IMR-90 (cell line): ENCODE measurements around the gene ZNF541. TPM values are rescaled to one million over a fixed set of nuclear protein-coding genes. Genes with fewer than 3 reads are reported as not detected.

Experiments used
- ATAC-seq: fragments of 200-7000 bp; cut with Tn5 transposase; 2 replicates; pipeline ENCODE4 v1.9.1; 2020; ENCODE audit warnings: low read depth, mild to moderate bottlenecking, moderate library complexity
- BruUV-seq: library from RNA; stranded (reverse); fragments of 400-500 nt; replicated peaks from 2 replicates; lab custom pipeline; 2021; lab: Mats Ljungman, UMichigan
- CTCF ChIA-PET: fragments of 300-600 bp; formaldehyde crosslinking; extraction: SDS; loops from one replicate; lab custom pipeline; 2021; ENCODE audit warnings: antibody characterized with exemption; lab: Yijun Ruan, JAX
- POLR2A ChIA-PET: fragments of 300-600 bp; sonication (Branson Sonifier 250); formaldehyde crosslinking; loops from one replicate; lab custom pipeline; 2022; ENCODE audit warnings: antibody characterized with exemption; ENCODE audit not compliant: unreplicated experiment; lab: Charles Lee
- DNase-seq: peaks from one replicate; pipeline ENCODE4 v3.0.0; 2013
- H2AFZ ChIP-seq: replicated peaks from 2 replicates; pipeline ENCODE3; 2013; ENCODE audit warnings: low read length, mild to moderate bottlenecking; ENCODE audit not compliant: poor library complexity
- H2AK5ac ChIP-seq: 2 replicates; pipeline ENCODE4 v1.6.1; 2013; ENCODE audit warnings: low read depth, low read length, inconsistent platforms
- H2AK9ac ChIP-seq: replicated peaks from 2 replicates; pipeline ENCODE3; 2013; ENCODE audit warnings: mild to moderate bottlenecking, low read depth, low read length, moderate library complexity; ENCODE audit not compliant: poor library complexity
- H2BK120ac ChIP-seq: 2 replicates; pipeline ENCODE4 v1.6.1; 2013; ENCODE audit warnings: low read depth, low read length, inconsistent platforms
- H2BK15ac ChIP-seq: 3 replicates; pipeline ENCODE4 v1.6.1; 2013; ENCODE audit warnings: low read depth, low read length, inconsistent platforms
- H2BK20ac ChIP-seq: 2 replicates; pipeline ENCODE4 v1.6.1; 2013; ENCODE audit warnings: low read depth, mild to moderate bottlenecking, inconsistent platforms, low read length, moderate library complexity
- H2BK5ac ChIP-seq: 2 replicates; pipeline ENCODE4 v1.6.1; 2013; ENCODE audit warnings: mild to moderate bottlenecking, low read depth, low read length, inconsistent platforms; ENCODE audit not compliant: poor library complexity, severe bottlenecking
- H3K14ac ChIP-seq: replicated peaks from 2 replicates; pipeline ENCODE4 v1.6.1; 2013; ENCODE audit warnings: low read depth, low read length, inconsistent platforms
- H3K18ac ChIP-seq: 2 replicates; pipeline ENCODE4 v1.6.1; 2013; ENCODE audit warnings: low read depth, low read length, control low read depth
- H3K23ac ChIP-seq: 2 replicates; pipeline ENCODE4 v1.6.1; 2013; ENCODE audit warnings: low read depth, low read length, inconsistent platforms
- H3K27ac ChIP-seq: 2 replicates; pipeline ENCODE4 v1.5.1; 2013; ENCODE audit warnings: mild to moderate bottlenecking, control low read depth, low read length; ENCODE audit not compliant: insufficient read depth
- H3K27me3 ChIP-seq: 2 replicates; pipeline ENCODE4 v1.6.1; 2013; ENCODE audit warnings: low read length; ENCODE audit not compliant: control insufficient read depth, insufficient read depth
- H3K36me3 ChIP-seq: 2 replicates; pipeline ENCODE4 v1.6.1; 2013; ENCODE audit warnings: low read length, mixed read lengths; ENCODE audit not compliant: control insufficient read depth, insufficient read depth
- H3K4ac ChIP-seq: 2 replicates; pipeline ENCODE4 v1.6.1; 2013; ENCODE audit warnings: low read depth, low read length, inconsistent platforms
- H3K4me1 ChIP-seq: 2 replicates; pipeline ENCODE4 v1.6.1; 2013; ENCODE audit warnings: low read length, mixed read lengths; ENCODE audit not compliant: control insufficient read depth, insufficient read depth
- H3K4me2 ChIP-seq: 2 replicates; pipeline ENCODE4 v1.6.1; 2013; ENCODE audit warnings: low read depth, mild to moderate bottlenecking, control low read depth, low read length, moderate library complexity
- H3K4me3 ChIP-seq: 2 replicates; pipeline ENCODE4 v1.5.1; 2013; ENCODE audit warnings: low read depth, mild to moderate bottlenecking, control low read depth, low read length, moderate library complexity; ENCODE audit not compliant: insufficient read depth
- H3K56ac ChIP-seq: 2 replicates; pipeline ENCODE4 v1.6.1; 2013; ENCODE audit warnings: low read length, inconsistent platforms; ENCODE audit not compliant: insufficient read depth; ENCODE audit errors: extremely low read depth
- H3K79me1 ChIP-seq, 2 experiments: 2 replicates each; pipeline ENCODE4 v1.6.1; 2013; ENCODE audit warnings: low read length in 2 of 2, inconsistent platforms in 1 of 2, low read depth in 1 of 2
- H3K9ac ChIP-seq: 2 replicates; pipeline ENCODE4 v1.6.1; 2013; ENCODE audit warnings: low read depth, low read length, control low read depth
- H3K9me1 ChIP-seq: 2 replicates; pipeline ENCODE4 v1.6.1; 2013; ENCODE audit warnings: low read length, inconsistent platforms; ENCODE audit not compliant: insufficient read depth
- H3K9me3 ChIP-seq: 2 replicates; pipeline ENCODE4 v1.6.1; 2013; ENCODE audit warnings: low read length; ENCODE audit not compliant: control insufficient read depth, insufficient read depth
- H4K20me1 ChIP-seq: 2 replicates; pipeline ENCODE4 v1.6.1; 2013; ENCODE audit warnings: low read length, inconsistent platforms; ENCODE audit not compliant: insufficient read depth
- H4K5ac ChIP-seq: 2 replicates; pipeline ENCODE4 v1.6.1; 2013; ENCODE audit warnings: mild to moderate bottlenecking, low read depth, low read length, control low read depth
- H4K8ac ChIP-seq, 2 experiments: 2 replicates each; pipeline ENCODE4 v1.6.1; 2013; ENCODE audit warnings: low read depth in 2 of 2, low read length in 2 of 2, control low read depth in 1 of 2, inconsistent platforms in 1 of 2
- H4K91ac ChIP-seq: 2 replicates; pipeline ENCODE4 v1.6.1; 2013; ENCODE audit warnings: low read depth, low read length, inconsistent platforms; ENCODE audit not compliant: insufficient read depth
- BHLHE40 ChIP-seq: fragments of 150-350 bp; IDR thresholded peaks from 2 replicates; pipeline ENCODE4 v1.6.1; 2016; ENCODE audit warnings: mild to moderate bottlenecking, low read depth, low read length
- CEBPB ChIP-seq: IDR thresholded peaks from 2 replicates; pipeline ENCODE4 v1.6.1; 2012; ENCODE audit warnings: low read depth, low read length, improper control_type of control experiment
- CHD1 ChIP-seq: IDR thresholded peaks from 2 replicates; pipeline ENCODE4 v1.6.1; 2012; ENCODE audit warnings: low read depth, low read length, improper control_type of control experiment
- FOS ChIP-seq: fragments of 150-350 bp; IDR thresholded peaks from 2 replicates; pipeline ENCODE4 v1.6.1; 2016; ENCODE audit warnings: low read depth, low read length
- MAFK ChIP-seq: IDR thresholded peaks from 2 replicates; pipeline ENCODE4 v1.6.1; 2012; ENCODE audit warnings: low read depth, low read length, improper control_type of control experiment
- MAZ ChIP-seq: IDR thresholded peaks from 2 replicates; pipeline ENCODE4 v1.6.1; 2012; ENCODE audit warnings: low read depth, mild to moderate bottlenecking, low read length, improper control_type of control experiment, moderate library complexity, borderline replicate concordance
- MXI1 ChIP-seq: IDR thresholded peaks from 2 replicates; pipeline ENCODE4 v1.6.1; 2012; ENCODE audit warnings: low read depth, mild to moderate bottlenecking, low read length, moderate library complexity, borderline replicate concordance
- NFE2L2 ChIP-seq: fragments of 150-350 bp; IDR thresholded peaks from 2 replicates; pipeline ENCODE4 v1.6.1; 2016; ENCODE audit warnings: low read depth, mild to moderate bottlenecking, low read length
- POLR2A ChIP-seq: IDR thresholded peaks from 2 replicates; pipeline ENCODE4 v1.6.1; 2012; ENCODE audit warnings: mild to moderate bottlenecking, low read depth, low read length
- RAD21 ChIP-seq: IDR thresholded peaks from 2 replicates; pipeline ENCODE4 v1.6.1; 2012; ENCODE audit warnings: low read length, improper control_type of control experiment
- RCOR1 ChIP-seq: IDR thresholded peaks from 2 replicates; pipeline ENCODE4 v1.6.1; 2012; ENCODE audit warnings: mild to moderate bottlenecking, low read length, improper control_type of control experiment; ENCODE audit not compliant: insufficient replicate concordance
- RFX5 ChIP-seq: IDR thresholded peaks from 2 replicates; pipeline ENCODE4 v1.8.0; 2012; ENCODE audit warnings: low read depth, mild to moderate bottlenecking, low read length, moderate library complexity
- SMC3 ChIP-seq: fragments of 150-350 bp; IDR thresholded peaks from 2 replicates; pipeline ENCODE4 v1.6.1; 2016; ENCODE audit warnings: low read depth, mild to moderate bottlenecking, antibody characterized with exemption, low read length, moderate library complexity
- USF2 ChIP-seq: fragments of 150-350 bp; IDR thresholded peaks from 2 replicates; pipeline ENCODE4 v1.6.1; 2017; ENCODE audit warnings: mild to moderate bottlenecking, antibody characterized with exemption, low read length, low read depth
- WGBS, 2 experiments: methylation state at CpG; one replicate each; pipeline versions ENCODE4 v1.1.5 to v1.1.7; 2013; ENCODE audit warnings: missing lambda C conversion rate in 2 of 2; ENCODE audit not compliant: insufficient read length in 1 of 2; ENCODE audit errors: extremely low coverage in 2 of 2; 5-methylcytosine and 5-hydroxymethylcytosine counted together
- dilution Hi-C: fragments of 300-500 bp; cut with HindIII; formaldehyde crosslinking; loops from one replicate; pipeline ENCODE4 v1.14.3; 2018; ENCODE audit warnings: low sequenced_read_pairs; ENCODE audit not compliant: unreplicated experiment
- in situ Hi-C: fragments of 300-500 bp; cut with MboI; formaldehyde crosslinking; loops from 3 replicates; pipeline ENCODE4 v1.14.3; 2019; ENCODE audit warnings: low sequenced_read_pairs, inconsistent platforms, mixed read lengths
- intact Hi-C: fragments of 100-400 bp; cut with micrococcal nuclease; formaldehyde crosslinking; loops from 2 replicates; pipeline ENCODE4 v1.10.0; 2022
- polyA plus RNA-seq, 3 experiments: library from polyadenylated mRNA; depleted of rRNA; stranded (reverse); fragments of >200 nt; gene quantifications; 2 replicates each; pipeline ENCODE4 v1.2.3, GENCODE V29; 2012; ENCODE audit warnings: low replicate concordance in 1 of 3
- total RNA-seq: library from RNA; depleted of rRNA; stranded (reverse); fragments of >200 nt; gene quantifications from 2 replicates; pipeline ENCODE4 v1.2.3, GENCODE V29; 2012
- TF ChIP-seq, protein P1 (sequence below): conservative IDR thresholded peaks from 2 replicates; pipeline ENCODE4 v1.5.1; 2012; ENCODE audit warnings: mild to moderate bottlenecking, low read depth, low read length, improper control_type of control experiment
- TF ChIP-seq, protein P2 (sequence below): fragments of 150-350 bp; IDR thresholded peaks from 2 replicates; pipeline ENCODE4 v1.6.1; 2016; ENCODE audit warnings: low read depth, mild to moderate bottlenecking, low read length, moderate library complexity, borderline replicate concordance

ZNF541 gene
- total and polyA plus RNA-seq, 2 of the 4 experiments (the other 2 are of a cell fraction) = not detected

DNA sequence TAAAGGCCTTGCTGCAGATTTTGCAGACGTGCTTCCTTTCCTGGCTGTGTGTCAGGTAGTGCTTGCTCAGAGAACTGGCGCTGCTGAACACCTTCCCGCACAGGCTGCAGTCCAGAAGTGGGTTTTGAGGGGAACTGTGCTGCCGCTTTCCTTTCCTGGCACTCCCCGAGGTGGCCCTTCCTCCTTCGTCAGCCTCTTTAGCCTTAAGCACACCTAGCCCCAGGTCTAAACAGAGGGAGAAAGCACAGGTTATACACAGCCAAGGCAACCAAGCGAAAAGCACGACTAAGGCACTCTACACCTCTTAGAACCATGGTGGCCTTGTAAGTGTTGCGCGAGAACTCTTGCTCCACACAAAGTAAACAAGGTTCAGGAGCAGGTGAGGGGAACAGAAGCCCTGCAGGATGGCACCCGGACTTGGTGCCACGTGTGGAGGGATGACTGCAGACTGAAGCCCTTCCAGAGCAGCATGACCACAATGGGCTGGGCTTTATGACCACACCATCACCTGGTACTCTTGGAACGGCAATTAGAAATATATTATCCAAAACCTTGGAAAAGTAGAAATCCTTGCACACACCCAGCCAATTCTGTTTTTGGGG lies 23.6 kb downstream of the ZNF541 start:
- no TSS peak for BruUV-seq

More for the DNA sequence above, 23.6 kb downstream of the ZNF541 start:
- intact Hi-C loops = no loop called here
- H3K4me1 ChIP-seq = no peaks in the 10 kb centered on the region
- POLR2A ChIA-PET = no interaction called here
- no peak overlapping the region for H3K9ac ChIP-seq
- no peak for ATAC-seq
- no peak overlapping the region for H3K4me2 ChIP-seq
- no peak overlapping the region for H3K4ac ChIP-seq
- H2AK5ac ChIP-seq = no peak overlapping the region
- H3K79me1 ChIP-seq = no peaks in the 10 kb centered on the region
- H3K14ac ChIP-seq = no peak overlapping the region
- no peaks in the 10 kb centered on the region for H3K9me1 ChIP-seq
- TF ChIP-seq, protein P1, sequence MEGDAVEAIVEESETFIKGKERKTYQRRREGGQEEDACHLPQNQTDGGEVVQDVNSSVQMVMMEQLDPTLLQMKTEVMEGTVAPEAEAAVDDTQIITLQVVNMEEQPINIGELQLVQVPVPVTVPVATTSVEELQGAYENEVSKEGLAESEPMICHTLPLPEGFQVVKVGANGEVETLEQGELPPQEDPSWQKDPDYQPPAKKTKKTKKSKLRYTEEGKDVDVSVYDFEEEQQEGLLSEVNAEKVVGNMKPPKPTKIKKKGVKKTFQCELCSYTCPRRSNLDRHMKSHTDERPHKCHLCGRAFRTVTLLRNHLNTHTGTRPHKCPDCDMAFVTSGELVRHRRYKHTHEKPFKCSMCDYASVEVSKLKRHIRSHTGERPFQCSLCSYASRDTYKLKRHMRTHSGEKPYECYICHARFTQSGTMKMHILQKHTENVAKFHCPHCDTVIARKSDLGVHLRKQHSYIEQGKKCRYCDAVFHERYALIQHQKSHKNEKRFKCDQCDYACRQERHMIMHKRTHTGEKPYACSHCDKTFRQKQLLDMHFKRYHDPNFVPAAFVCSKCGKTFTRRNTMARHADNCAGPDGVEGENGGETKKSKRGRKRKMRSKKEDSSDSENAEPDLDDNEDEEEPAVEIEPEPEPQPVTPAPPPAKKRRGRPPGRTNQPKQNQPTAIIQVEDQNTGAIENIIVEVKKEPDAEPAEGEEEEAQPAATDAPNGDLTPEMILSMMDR = no peak
- no peak for TF ChIP-seq RAD21
- TF ChIP-seq BHLHE40 = no peak
- TF ChIP-seq FOS = no peak
- TF ChIP-seq CHD1 = no peak
- no peak for TF ChIP-seq CEBPB
- no peak for TF ChIP-seq MAZ
- no peak for TF ChIP-seq NFE2L2
- no peak for TF ChIP-seq RCOR1
- TF ChIP-seq SMC3 = no peak
- TF ChIP-seq MAFK = no peak
- no peak for TF ChIP-seq POLR2A
- no peak for TF ChIP-seq MXI1
- TF ChIP-seq RFX5 = no peak
- TF ChIP-seq USF2 = no peak
- TF ChIP-seq, protein P2, sequence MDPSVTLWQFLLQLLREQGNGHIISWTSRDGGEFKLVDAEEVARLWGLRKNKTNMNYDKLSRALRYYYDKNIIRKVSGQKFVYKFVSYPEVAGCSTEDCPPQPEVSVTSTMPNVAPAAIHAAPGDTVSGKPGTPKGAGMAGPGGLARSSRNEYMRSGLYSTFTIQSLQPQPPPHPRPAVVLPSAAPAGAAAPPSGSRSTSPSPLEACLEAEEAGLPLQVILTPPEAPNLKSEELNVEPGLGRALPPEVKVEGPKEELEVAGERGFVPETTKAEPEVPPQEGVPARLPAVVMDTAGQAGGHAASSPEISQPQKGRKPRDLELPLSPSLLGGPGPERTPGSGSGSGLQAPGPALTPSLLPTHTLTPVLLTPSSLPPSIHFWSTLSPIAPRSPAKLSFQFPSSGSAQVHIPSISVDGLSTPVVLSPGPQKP = no peak
- no peaks in the 10 kb centered on the region for H3K9me3 ChIP-seq
- peaks cover 44% of the 10 kb centered on the region for H3K27me3 ChIP-seq
- WGBS, 2 experiments = no CpG with 5 or more reads among the region's 13 CpGs
- H3K36me3 ChIP-seq = no peaks in the 10 kb centered on the region
- DNase-seq = no peak
- CTCF ChIA-PET = no interaction called here
- H2AFZ ChIP-seq = peak overlapping the region; percentile 18
- H2BK5ac ChIP-seq = no peak overlapping the region
- dilution Hi-C loops = no loop called here
- no peak overlapping the region for H3K18ac ChIP-seq
- no peak overlapping the region for H4K5ac ChIP-seq
- no peak overlapping the region for H3K4me3 ChIP-seq
- H2BK120ac ChIP-seq = no peak overlapping the region
- no peak overlapping the region for H2AK9ac ChIP-seq
- H3K27ac ChIP-seq = no peak overlapping the region
- no peaks in the 10 kb centered on the region for H4K20me1 ChIP-seq
- H3K56ac ChIP-seq = no peak overlapping the region
- no peak overlapping the region for H2BK15ac ChIP-seq
- in situ Hi-C loops = no loop called here
- H3K23ac ChIP-seq = no peak overlapping the region
- H2BK20ac ChIP-seq = no peak overlapping the region
- no peak overlapping the region for H4K91ac ChIP-seq
- H4K8ac ChIP-seq = no peak overlapping the region
